ENCODE data around the gene ANP32E. TPM values are rescaled to one million over a fixed set of nuclear protein-coding genes. Genes with fewer than 3 reads are reported as not detected.

ANP32E gene
- polyA plus RNA-seq, 1 donor (not counting 4 experiments of a cell fraction or from before 2014, with no cell fraction given), result 18.9 TPM

DNA sequence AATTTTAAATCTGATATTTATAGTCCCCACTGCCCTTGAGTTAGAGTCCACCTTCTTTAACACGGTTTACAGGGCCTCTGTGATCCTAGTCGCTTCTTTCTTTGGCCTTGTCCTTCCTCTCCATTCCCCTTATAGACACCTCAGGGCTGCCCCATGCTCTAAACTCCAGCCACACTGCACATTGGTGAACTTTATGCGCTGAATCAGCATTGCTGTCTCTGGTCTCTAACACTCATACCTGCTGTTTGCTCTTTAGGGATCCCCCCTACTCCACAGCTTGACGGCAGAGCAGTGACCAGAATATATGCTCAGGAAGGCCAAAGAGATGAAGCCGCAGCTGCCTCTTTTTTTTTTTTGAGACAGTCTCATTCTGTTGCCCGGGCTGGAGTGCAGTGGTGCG is 56.0 kb downstream of the ANP32E start:
- Histone ChIP-seq H3K4me1 (ENCODE audit: control insufficient read depth, extremely low read depth, insufficient read depth, low read length) (peaks cover 6% of the 10 kb centered on the region), H3K79me2 (ENCODE audit: control insufficient read depth, insufficient read depth, low read length) (no peaks in the 10 kb centered on the region), H3K36me3 (ENCODE audit: control insufficient read depth in 2 of 2, extremely low read depth in 1 of 2, insufficient read depth in 2 of 2, low read length in 2 of 2) (no peaks in the 10 kb centered on the region), H3K27ac (ENCODE audit: control insufficient read depth, insufficient read depth, low read length) (no peak overlapping the region), H2AFZ (ENCODE audit: control insufficient read depth, low read length) (no peak overlapping the region), H3K27me3 (ENCODE audit: control insufficient read depth, extremely low read depth, insufficient read depth, low read length) (no peaks in the 10 kb centered on the region), H3K9me1 (ENCODE audit: control insufficient read depth, extremely low read depth, insufficient read depth, low read length) (no peaks in the 10 kb centered on the region), H3K9me3 (ENCODE audit: control insufficient read depth, low read depth, low read length) (no peaks in the 10 kb centered on the region), H4K20me1 (ENCODE audit: control insufficient read depth, extremely low read depth, insufficient read depth, low read length) (no peaks in the 10 kb centered on the region), H3K9ac (ENCODE audit: control insufficient read depth, extremely low read depth, insufficient read depth, low read length) (no peak overlapping the region), H3K4me3 (ENCODE audit: control insufficient read depth in 2 of 3, extremely low read depth in 1 of 3, insufficient read depth in 2 of 3, low read depth in 1 of 3, low read length in 3 of 3) (no peak overlapping the region), H3K4me2 (ENCODE audit: control insufficient read depth, extremely low read depth, insufficient read depth, low read depth, low read length) (no peak overlapping the region)
- DNase-seq (ENCODE audit: low read depth, low spot score) (no peak), FAIRE-seq (no peak)
- TF ChIP-seq, protein P1, sequence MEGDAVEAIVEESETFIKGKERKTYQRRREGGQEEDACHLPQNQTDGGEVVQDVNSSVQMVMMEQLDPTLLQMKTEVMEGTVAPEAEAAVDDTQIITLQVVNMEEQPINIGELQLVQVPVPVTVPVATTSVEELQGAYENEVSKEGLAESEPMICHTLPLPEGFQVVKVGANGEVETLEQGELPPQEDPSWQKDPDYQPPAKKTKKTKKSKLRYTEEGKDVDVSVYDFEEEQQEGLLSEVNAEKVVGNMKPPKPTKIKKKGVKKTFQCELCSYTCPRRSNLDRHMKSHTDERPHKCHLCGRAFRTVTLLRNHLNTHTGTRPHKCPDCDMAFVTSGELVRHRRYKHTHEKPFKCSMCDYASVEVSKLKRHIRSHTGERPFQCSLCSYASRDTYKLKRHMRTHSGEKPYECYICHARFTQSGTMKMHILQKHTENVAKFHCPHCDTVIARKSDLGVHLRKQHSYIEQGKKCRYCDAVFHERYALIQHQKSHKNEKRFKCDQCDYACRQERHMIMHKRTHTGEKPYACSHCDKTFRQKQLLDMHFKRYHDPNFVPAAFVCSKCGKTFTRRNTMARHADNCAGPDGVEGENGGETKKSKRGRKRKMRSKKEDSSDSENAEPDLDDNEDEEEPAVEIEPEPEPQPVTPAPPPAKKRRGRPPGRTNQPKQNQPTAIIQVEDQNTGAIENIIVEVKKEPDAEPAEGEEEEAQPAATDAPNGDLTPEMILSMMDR (optimal IDR thresholded peaks at IDR 0.05 in 1 of 3, IDR thresholded peaks at IDR 0.05 in 1 of 3, conservative IDR thresholded peaks at IDR 0.05 in 1 of 3; ENCODE audit: extremely low read depth in 1 of 3, insufficient read depth in 2 of 3, low read length in 3 of 3), result no peak
- no peak for TF ChIP-seq EZH2 (IDR thresholded peaks at IDR 0.05; ENCODE audit: low read length)
- dilution Hi-C loops (cut with MboI; ENCODE audit: extremely low pct_ligation_motif_present, low sequenced_read_pairs), result no loop called here

DNA sequence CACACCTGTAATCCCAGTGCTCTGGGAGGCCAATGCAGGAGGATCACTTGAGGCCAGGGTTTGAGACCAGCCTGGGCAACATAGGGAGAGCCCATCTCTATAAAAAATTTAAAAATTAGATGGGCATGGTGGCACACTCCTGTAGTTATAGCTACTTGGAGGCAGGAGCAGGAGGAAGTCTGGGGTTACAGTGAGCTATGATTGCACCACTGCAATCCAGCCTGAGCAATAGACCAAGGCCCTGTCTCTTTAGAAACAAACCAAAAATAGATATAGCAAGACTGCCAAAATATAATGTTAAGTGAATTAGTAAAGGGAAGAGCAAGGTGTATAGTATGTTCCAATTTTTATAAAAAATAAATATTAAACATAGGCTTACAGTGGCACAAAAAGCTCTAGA is 57.4 kb downstream of the ANP32E start:
- no peaks in the 10 kb centered on the region for H4K20me1 ChIP-seq (ENCODE audit: control insufficient read depth, extremely low read depth, insufficient read depth, low read length)
- no peaks in the 10 kb centered on the region for H3K79me2 ChIP-seq (ENCODE audit: control insufficient read depth, insufficient read depth, low read length)
- H3K9me1 ChIP-seq (ENCODE audit: control insufficient read depth, extremely low read depth, insufficient read depth, low read length), result no peaks in the 10 kb centered on the region
- DNase-seq (ENCODE audit: low read depth, low spot score), result no peak
- no peak overlapping the region for H3K27ac ChIP-seq (ENCODE audit: control insufficient read depth, insufficient read depth, low read length)
- H2AFZ ChIP-seq (ENCODE audit: control insufficient read depth, low read length), result no peak overlapping the region
- H3K9me3 ChIP-seq (ENCODE audit: control insufficient read depth, low read depth, low read length), result no peaks in the 10 kb centered on the region
- no peak for TF ChIP-seq EZH2 (IDR thresholded peaks at IDR 0.05; ENCODE audit: low read length)
- TF ChIP-seq, protein P1 (optimal IDR thresholded peaks at IDR 0.05 in 1 of 3, IDR thresholded peaks at IDR 0.05 in 1 of 3, conservative IDR thresholded peaks at IDR 0.05 in 1 of 3; ENCODE audit: extremely low read depth in 1 of 3, insufficient read depth in 2 of 3, low read length in 3 of 3), result no peak
- no peak for FAIRE-seq
- no peaks in the 10 kb centered on the region for H3K4me1 ChIP-seq (ENCODE audit: control insufficient read depth, extremely low read depth, insufficient read depth, low read length)
- dilution Hi-C loops (cut with MboI; ENCODE audit: extremely low pct_ligation_motif_present, low sequenced_read_pairs), result no loop called here
- H3K4me2 ChIP-seq (ENCODE audit: control insufficient read depth, extremely low read depth, insufficient read depth, low read depth, low read length), result no peak overlapping the region
- no peaks in the 10 kb centered on the region for H3K27me3 ChIP-seq (ENCODE audit: control insufficient read depth, extremely low read depth, insufficient read depth, low read length)
- no peaks in the 10 kb centered on the region for H3K36me3 ChIP-seq (ENCODE audit: control insufficient read depth in 2 of 2, extremely low read depth in 1 of 2, insufficient read depth in 2 of 2, low read length in 2 of 2)
- no peak overlapping the region for H3K4me3 ChIP-seq (ENCODE audit: control insufficient read depth in 2 of 3, extremely low read depth in 1 of 3, insufficient read depth in 2 of 3, low read depth in 1 of 3, low read length in 3 of 3)
- H3K9ac ChIP-seq (ENCODE audit: control insufficient read depth, extremely low read depth, insufficient read depth, low read length), result no peak overlapping the region

Measured in keratinocyte (primary cell).